ENCODE data around the gene DPP4. TPM values are rescaled to one million over a fixed set of nuclear protein-coding genes. Genes with fewer than 3 reads are reported as not detected.

The DPP4 gene
- total and polyA plus RNA-seq, 2 experiments from 2014 or later = 1.5 to 2.8 TPM

DNA sequence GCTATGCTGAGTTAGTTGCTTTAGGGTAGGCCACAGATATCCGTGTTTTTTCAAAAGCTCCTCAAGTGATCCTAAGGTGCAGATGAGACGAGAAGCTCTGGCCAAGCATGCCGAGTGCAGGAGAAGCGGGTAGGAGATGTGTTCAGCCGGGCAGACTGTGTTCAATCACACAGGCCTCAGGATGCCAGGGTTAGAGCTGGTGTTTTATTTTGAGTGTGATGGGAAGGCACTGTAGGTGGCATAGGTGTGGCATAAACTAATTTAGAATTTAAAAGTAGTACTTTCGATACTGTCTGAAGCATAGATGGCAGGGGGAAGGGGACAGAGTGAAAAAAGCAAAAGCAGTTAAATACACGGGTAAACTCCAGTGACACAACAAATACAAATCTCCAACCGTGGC, 30.9 kb downstream of the DPP4 start:
- H3K36me3 ChIP-seq (ENCODE audit: insufficient read depth) = no peaks in the 10 kb centered on the region
- no peak overlapping the region for H2AFZ ChIP-seq
- H3K9me2 ChIP-seq (ENCODE audit: insufficient read depth) = no peaks in the 10 kb centered on the region
- no peaks in the 10 kb centered on the region for H3K36me3 Mint-ChIP-seq (ENCODE audit: low read depth)
- H3K4me2 ChIP-seq = no peak overlapping the region
- peaks cover 10% of the 10 kb centered on the region for H3K4me1 Mint-ChIP-seq
- H3K4me3 Mint-ChIP-seq = no peak overlapping the region
- H3F3A ChIP-seq (replicated peaks; ENCODE audit: low read depth) = no peaks in the 10 kb centered on the region
- no peak overlapping the region for H3K27ac ChIP-seq (ENCODE audit: low read depth)
- no peak overlapping the region for H3K27ac Mint-ChIP-seq
- no peaks in the 10 kb centered on the region for H3K27me3 ChIP-seq (ENCODE audit: insufficient read depth)
- H3K4me1 ChIP-seq (ENCODE audit: insufficient read depth) = peaks cover 7% of the 10 kb centered on the region
- H4K20me1 ChIP-seq (replicated peaks; ENCODE audit: insufficient read depth) = no peaks in the 10 kb centered on the region
- H3K79me2 ChIP-seq (replicated peaks; ENCODE audit: insufficient read depth) = no peaks in the 10 kb centered on the region
- DNase-seq (ENCODE audit: low spot score) (no peak), ATAC-seq (no peak)
- no peaks in the 10 kb centered on the region for H3K27me3 Mint-ChIP-seq (ENCODE audit: insufficient read depth, low read depth, poor library complexity)
- TF ChIP-seq, protein P1, sequence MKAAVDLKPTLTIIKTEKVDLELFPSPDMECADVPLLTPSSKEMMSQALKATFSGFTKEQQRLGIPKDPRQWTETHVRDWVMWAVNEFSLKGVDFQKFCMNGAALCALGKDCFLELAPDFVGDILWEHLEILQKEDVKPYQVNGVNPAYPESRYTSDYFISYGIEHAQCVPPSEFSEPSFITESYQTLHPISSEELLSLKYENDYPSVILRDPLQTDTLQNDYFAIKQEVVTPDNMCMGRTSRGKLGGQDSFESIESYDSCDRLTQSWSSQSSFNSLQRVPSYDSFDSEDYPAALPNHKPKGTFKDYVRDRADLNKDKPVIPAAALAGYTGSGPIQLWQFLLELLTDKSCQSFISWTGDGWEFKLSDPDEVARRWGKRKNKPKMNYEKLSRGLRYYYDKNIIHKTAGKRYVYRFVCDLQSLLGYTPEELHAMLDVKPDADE (IDR thresholded peaks at IDR 0.05) = no peak
- no peak for TF ChIP-seq POLR2AphosphoS5 (IDR thresholded peaks at IDR 0.05; ENCODE audit: low read depth)
- no peak for TF ChIP-seq STAT1 (IDR thresholded peaks at IDR 0.05; ENCODE audit: unreplicated experiment)
- no peak for TF ChIP-seq JUNB (IDR thresholded peaks at IDR 0.05; ENCODE audit: unreplicated experiment)
- TF ChIP-seq ZNF114 (CRISPR knock-in tag; IDR thresholded peaks at IDR 0.05) = no peak
- TF ChIP-seq, protein P2, sequence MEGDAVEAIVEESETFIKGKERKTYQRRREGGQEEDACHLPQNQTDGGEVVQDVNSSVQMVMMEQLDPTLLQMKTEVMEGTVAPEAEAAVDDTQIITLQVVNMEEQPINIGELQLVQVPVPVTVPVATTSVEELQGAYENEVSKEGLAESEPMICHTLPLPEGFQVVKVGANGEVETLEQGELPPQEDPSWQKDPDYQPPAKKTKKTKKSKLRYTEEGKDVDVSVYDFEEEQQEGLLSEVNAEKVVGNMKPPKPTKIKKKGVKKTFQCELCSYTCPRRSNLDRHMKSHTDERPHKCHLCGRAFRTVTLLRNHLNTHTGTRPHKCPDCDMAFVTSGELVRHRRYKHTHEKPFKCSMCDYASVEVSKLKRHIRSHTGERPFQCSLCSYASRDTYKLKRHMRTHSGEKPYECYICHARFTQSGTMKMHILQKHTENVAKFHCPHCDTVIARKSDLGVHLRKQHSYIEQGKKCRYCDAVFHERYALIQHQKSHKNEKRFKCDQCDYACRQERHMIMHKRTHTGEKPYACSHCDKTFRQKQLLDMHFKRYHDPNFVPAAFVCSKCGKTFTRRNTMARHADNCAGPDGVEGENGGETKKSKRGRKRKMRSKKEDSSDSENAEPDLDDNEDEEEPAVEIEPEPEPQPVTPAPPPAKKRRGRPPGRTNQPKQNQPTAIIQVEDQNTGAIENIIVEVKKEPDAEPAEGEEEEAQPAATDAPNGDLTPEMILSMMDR (conservative IDR thresholded peaks at IDR 0.05; ENCODE audit: low read depth in 2 of 2) = no peak
- TF ChIP-seq, protein P3, sequence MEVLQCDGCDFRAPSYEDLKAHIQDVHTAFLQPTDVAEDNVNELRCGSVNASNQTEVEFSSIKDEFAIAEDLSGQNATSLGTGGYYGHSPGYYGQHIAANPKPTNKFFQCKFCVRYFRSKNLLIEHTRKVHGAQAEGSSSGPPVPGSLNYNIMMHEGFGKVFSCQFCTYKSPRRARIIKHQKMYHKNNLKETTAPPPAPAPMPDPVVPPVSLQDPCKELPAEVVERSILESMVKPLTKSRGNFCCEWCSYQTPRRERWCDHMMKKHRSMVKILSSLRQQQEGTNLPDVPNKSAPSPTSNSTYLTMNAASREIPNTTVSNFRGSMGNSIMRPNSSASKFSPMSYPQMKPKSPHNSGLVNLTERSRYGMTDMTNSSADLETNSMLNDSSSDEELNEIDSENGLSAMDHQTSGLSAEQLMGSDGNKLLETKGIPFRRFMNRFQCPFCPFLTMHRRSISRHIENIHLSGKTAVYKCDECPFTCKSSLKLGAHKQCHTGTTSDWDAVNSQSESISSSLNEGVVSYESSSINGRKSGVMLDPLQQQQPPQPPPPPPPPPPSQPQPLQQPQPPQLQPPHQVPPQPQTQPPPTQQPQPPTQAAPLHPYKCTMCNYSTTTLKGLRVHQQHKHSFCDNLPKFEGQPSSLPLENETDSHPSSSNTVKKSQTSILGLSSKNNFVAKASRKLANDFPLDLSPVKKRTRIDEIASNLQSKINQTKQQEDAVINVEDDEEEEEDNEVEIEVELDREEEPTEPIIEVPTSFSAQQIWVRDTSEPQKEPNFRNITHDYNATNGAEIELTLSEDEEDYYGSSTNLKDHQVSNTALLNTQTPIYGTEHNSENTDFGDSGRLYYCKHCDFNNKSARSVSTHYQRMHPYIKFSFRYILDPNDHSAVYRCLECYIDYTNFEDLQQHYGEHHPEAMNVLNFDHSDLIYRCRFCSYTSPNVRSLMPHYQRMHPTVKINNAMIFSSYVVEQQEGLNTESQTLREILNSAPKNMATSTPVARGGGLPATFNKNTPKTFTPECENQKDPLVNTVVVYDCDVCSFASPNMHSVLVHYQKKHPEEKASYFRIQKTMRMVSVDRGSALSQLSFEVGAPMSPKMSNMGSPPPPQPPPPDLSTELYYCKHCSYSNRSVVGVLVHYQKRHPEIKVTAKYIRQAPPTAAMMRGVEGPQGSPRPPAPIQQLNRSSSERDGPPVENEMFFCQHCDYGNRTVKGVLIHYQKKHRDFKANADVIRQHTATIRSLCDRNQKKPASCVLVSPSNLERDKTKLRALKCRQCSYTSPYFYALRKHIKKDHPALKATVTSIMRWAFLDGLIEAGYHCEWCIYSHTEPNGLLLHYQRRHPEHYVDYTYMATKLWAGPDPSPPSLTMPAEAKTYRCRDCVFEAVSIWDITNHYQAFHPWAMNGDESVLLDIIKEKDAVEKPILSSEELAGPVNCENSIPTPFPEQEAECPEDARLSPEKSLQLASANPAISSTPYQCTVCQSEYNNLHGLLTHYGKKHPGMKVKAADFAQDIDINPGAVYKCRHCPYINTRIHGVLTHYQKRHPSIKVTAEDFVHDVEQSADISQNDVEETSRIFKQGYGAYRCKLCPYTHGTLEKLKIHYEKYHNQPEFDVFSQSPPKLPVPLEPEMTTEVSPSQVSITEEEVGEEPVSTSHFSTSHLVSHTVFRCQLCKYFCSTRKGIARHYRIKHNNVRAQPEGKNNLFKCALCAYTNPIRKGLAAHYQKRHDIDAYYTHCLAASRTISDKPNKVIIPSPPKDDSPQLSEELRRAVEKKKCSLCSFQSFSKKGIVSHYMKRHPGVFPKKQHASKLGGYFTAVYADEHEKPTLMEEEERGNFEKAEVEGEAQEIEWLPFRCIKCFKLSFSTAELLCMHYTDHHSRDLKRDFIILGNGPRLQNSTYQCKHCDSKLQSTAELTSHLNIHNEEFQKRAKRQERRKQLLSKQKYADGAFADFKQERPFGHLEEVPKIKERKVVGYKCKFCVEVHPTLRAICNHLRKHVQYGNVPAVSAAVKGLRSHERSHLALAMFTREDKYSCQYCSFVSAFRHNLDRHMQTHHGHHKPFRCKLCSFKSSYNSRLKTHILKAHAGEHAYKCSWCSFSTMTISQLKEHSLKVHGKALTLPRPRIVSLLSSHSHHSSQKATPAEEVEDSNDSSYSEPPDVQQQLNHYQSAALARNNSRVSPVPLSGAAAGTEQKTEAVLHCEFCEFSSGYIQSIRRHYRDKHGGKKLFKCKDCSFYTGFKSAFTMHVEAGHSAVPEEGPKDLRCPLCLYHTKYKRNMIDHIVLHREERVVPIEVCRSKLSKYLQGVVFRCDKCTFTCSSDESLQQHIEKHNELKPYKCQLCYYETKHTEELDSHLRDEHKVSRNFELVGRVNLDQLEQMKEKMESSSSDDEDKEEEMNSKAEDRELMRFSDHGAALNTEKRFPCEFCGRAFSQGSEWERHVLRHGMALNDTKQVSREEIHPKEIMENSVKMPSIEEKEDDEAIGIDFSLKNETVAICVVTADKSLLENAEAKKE (CRISPR knock-in tag; IDR thresholded peaks at IDR 0.05) = no peak
- no peak for TF ChIP-seq CREB1 (CRISPR knock-in tag; IDR thresholded peaks at IDR 0.05; ENCODE audit: low read depth)
- TF ChIP-seq NANOG (IDR thresholded peaks at IDR 0.05; ENCODE audit: borderline replicate concordance) = no peak
- no peak overlapping the region for H3K4me3 ChIP-seq
- H3K9me3 Mint-ChIP-seq = no peaks in the 10 kb centered on the region

All from GM23338 (cell line).